ENCODE results near the gene ALKBH2. TPM values are rescaled to one million over a fixed set of nuclear protein-coding genes. Genes with fewer than 3 reads are reported as not detected.

ALKBH2 gene
- total RNA-seq, 2 donors from 2014 or later, result 15.3 to 21.9 TPM

DNA sequence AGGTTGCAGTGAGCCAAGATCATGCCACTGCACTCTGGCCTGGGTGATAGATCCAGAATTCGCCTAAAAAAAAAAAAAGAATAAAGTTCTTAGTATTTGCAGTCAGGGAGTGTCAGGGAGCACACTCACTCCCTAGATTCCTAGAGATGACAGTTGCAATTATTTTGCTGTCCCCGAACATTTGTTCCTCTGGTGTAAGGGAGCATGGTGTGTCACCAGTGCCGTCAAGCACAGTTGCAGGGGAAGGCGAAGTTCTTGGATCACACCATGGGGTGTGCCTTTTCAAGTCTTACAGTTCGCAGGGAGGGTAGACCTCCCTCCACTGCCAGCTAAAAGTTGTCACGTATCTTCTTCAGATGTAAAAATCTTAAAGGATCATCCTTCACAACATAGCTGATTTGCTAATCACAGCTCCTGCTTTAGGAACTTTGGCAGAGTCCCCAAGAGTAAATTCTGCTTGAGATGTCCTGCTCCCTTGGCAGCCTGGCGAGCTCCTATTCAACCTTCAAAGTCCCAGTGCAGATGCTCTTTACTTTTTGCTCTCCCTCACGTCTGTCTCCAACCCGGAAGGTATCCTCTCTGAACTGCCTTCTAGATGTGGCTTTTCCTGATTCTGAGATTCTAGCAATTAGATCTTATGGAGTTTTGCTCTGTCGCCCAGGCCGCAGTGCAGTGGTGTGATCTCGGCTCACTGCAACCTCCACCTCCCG, 34.4 kb upstream of the ALKBH2 start:
- DNase-seq (ENCODE audit: low spot score), result no peak

DNA sequence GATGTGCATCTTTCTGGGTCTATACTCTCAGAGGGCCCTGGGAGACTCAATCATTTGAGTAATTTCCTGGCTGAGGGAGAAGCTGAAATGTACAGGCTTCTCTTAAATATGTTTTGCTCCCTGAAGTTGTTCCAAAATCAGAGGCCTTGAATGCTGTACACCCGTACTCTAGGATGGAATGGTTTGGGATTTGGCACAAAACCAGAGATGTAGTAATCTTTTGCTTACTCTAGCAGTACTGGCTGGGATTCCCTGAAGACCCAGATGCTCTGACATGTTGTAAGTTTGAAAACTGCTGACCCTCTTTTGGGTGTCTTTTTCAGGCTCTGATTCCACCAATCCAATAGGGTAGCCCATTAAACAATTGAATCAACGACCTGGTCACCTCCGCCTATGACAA, 33.5 kb upstream of the ALKBH2 start:
- TF ChIP-seq, protein P1, sequence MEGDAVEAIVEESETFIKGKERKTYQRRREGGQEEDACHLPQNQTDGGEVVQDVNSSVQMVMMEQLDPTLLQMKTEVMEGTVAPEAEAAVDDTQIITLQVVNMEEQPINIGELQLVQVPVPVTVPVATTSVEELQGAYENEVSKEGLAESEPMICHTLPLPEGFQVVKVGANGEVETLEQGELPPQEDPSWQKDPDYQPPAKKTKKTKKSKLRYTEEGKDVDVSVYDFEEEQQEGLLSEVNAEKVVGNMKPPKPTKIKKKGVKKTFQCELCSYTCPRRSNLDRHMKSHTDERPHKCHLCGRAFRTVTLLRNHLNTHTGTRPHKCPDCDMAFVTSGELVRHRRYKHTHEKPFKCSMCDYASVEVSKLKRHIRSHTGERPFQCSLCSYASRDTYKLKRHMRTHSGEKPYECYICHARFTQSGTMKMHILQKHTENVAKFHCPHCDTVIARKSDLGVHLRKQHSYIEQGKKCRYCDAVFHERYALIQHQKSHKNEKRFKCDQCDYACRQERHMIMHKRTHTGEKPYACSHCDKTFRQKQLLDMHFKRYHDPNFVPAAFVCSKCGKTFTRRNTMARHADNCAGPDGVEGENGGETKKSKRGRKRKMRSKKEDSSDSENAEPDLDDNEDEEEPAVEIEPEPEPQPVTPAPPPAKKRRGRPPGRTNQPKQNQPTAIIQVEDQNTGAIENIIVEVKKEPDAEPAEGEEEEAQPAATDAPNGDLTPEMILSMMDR (IDR thresholded peaks at IDR 0.05), result no peak
- Histone ChIP-seq H3K27me3 (replicated peaks; ENCODE audit: insufficient read depth) (no peaks in the 10 kb centered on the region), H3K27ac (no peak overlapping the region), H3K4me1 (ENCODE audit: control insufficient read depth in 1 of 2, low read depth in 2 of 2) (peaks cover 0 to 7% of the 10 kb centered on the region in 2 donors), H3K36me3 (no peaks in the 10 kb centered on the region), H3K9me3 (no peaks in the 10 kb centered on the region), H3K4me3 (no peak overlapping the region)
- ATAC-seq (ENCODE audit: insufficient number of reproducible peaks, low FRiP score, low read depth) (no peak), DNase-seq (ENCODE audit: low spot score) (no peak)

More for the DNA sequence above, 34.4 kb upstream of the ALKBH2 start:
- no peak for ATAC-seq (ENCODE audit: insufficient number of reproducible peaks, low FRiP score, low read depth)
- Histone ChIP-seq H3K27me3 (replicated peaks; ENCODE audit: insufficient read depth) (no peaks in the 10 kb centered on the region), H3K27ac (no peak overlapping the region), H3K4me1 (ENCODE audit: control insufficient read depth in 1 of 2, low read depth in 2 of 2) (peaks cover 0 to 7% of the 10 kb centered on the region in 2 donors), H3K36me3 (no peaks in the 10 kb centered on the region), H3K9me3 (no peaks in the 10 kb centered on the region), H3K4me3 (no peak overlapping the region)
- TF ChIP-seq, protein P1 (IDR thresholded peaks at IDR 0.05), result no peak

DNA sequence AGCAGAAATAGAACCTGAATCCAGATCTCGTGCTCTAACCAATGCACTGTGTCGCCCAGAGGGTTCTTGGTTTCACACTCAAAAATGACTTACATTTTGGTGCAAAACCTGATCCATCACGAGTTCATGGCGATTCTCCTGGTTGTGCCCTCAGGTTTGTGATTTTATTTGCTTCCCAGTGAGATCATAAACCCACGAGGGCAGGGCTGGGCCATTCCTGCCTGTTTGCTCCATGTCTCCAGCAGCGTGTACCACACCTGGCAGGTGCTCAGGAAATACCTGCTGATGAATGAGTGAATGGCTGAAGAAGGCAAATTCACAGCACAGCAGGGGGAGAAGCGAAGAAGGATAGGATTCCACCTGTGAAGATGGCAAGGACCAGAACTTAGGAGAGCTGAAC, 32.5 kb upstream of the ALKBH2 start:
- Histone ChIP-seq H3K4me1 (ENCODE audit: control insufficient read depth in 1 of 2, low read depth in 2 of 2) (peaks cover 0 to 3% of the 10 kb centered on the region in 2 donors), H3K4me3 (no peak overlapping the region), H3K27ac (no peak overlapping the region), H3K36me3 (no peaks in the 10 kb centered on the region), H3K27me3 (replicated peaks; ENCODE audit: insufficient read depth) (no peaks in the 10 kb centered on the region), H3K9me3 (no peaks in the 10 kb centered on the region)
- TF ChIP-seq, protein P1 (IDR thresholded peaks at IDR 0.05), result no peak
- ATAC-seq (ENCODE audit: insufficient number of reproducible peaks, low FRiP score, low read depth) (no peak), DNase-seq (ENCODE audit: low spot score) (no peak)

DNA sequence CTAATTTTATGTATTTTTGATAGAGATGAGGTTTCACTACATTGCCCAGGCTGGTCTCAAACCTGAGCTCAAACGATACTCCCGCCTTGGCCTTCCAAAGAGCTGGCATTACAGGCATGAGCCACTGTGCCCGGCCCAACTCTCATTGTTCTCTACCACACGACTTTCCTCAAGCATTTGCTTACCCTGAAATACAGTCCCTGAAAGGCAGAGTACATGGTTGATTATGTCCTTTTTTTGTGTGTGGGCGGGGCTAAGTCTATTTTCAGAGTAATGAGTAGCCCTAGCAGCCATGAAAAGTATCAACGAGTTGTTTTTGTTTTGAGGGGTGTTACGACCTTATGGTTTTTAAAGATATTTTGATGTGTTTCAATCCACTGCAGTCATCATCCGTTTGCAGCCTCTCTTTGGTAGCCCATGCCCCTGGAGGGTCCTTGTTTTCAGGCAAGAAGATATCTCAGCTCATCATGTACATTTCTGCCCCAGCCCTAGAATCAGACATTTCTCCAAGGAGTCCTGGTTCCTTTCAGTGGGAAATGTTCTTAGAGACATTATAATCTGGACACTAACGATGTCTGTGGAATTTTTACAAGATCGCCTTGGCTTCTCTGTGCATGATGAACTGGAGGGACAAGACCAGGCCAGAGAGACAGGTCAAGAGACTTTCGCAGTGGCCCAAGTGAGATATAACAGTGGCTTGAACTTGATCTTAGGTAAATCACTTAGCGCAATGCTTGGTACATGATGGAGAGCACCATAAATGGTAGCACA, 31.8 kb upstream of the ALKBH2 start:
- no peaks in the 10 kb centered on the region for H3K27me3 ChIP-seq (replicated peaks; ENCODE audit: insufficient read depth)
- no peak overlapping the region for H3K4me3 ChIP-seq
- no peaks in the 10 kb centered on the region for H3K9me3 ChIP-seq
- no peak overlapping the region for H3K27ac ChIP-seq
- H3K4me1 ChIP-seq (ENCODE audit: control insufficient read depth in 1 of 2, low read depth in 2 of 2), result no peaks in the 10 kb centered on the region
- TF ChIP-seq, protein P1 (IDR thresholded peaks at IDR 0.05), result no peak
- no peak for DNase-seq (ENCODE audit: low spot score)
- no peak for ATAC-seq (ENCODE audit: insufficient number of reproducible peaks, low FRiP score, low read depth)
- no peaks in the 10 kb centered on the region for H3K36me3 ChIP-seq

DNA sequence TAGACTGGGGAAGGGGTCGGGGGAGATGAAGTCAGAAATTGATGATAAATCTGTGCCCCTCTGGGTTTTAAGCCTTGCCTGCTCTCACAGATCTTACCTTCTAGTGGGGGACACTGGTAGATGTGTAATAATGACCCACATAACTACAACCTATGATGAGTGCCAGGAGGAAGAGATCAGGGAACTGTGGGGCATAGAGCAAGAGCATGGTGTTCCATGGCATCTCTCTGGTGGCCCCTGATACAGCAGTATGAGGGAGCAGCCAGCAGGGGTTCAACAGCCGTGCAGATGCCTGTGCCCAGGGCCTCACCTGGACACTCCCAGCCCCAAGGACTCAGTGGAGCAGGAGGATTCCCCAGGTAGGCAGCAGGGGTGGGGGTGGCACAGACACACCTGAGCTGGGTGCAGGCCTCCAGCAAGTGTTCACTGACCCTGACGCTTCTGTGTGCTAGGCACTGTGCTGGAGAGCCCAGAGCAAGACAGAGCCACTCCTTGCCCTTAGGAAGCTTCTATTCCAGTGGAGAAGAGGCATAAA, 28.1 kb upstream of the ALKBH2 start:
- TF ChIP-seq, protein P1 (IDR thresholded peaks at IDR 0.05), result no peak
- Histone ChIP-seq H3K4me1 (ENCODE audit: control insufficient read depth in 1 of 2, low read depth in 2 of 2) (peaks cover 4 to 6% of the 10 kb centered on the region in 2 donors), H3K27ac (no peak overlapping the region), H3K36me3 (no peaks in the 10 kb centered on the region), H3K9me3 (no peaks in the 10 kb centered on the region), H3K27me3 (replicated peaks; ENCODE audit: insufficient read depth) (no peaks in the 10 kb centered on the region), H3K4me3 (no peak overlapping the region)
- no peak for ATAC-seq (ENCODE audit: insufficient number of reproducible peaks, low FRiP score, low read depth)
- no peak for DNase-seq (ENCODE audit: low spot score)

Measured in thoracic aorta (tissue), 2 donors.